GM18517 (cell line): ENCODE measurements around the gene PCCA.
"Not testable (repeated sequence)": the region's sequence is repeated elsewhere in the genome, so short reads cannot be mapped to it uniquely, and the experiment has no call there.

Experiments
- ATAC-seq: cut with Tn5 transposase; IDR thresholded peaks from one replicate; pipeline ENCODE4 v1.9.1; 2021; ENCODE audit warnings: mild to moderate bottlenecking, moderate library complexity; ENCODE audit not compliant: unreplicated experiment

The PCCA gene

DNA sequence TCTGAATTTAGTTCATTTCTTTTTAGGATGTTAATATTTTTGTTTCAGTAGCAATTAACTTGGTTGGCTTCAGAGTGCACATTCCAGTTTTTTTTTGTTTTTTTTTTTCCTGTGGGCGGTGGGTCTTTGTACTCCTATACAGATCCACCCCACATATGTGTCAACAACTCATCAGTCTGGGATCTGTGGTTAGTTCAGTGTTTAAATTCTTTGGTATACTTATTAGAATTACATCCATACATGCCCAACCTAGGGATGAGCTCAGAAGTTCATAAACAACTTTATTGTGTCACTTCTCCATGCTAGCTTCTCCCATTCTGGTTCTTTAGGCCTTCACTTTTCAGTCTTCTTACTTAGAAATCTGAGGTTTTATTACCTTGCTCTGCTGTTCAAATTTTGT is 50.9 kb downstream of the PCCA start:
- ATAC-seq: no peak

- no peak for ATAC-seq
These were observed 51.5 kb downstream of the PCCA start for GRCh38 chr13:100140441-100140840.

- ATAC-seq: not testable (repeated sequence)
These were observed 52.6 kb downstream of the PCCA start for GRCh38 chr13:100141461-100141961.

DNA sequence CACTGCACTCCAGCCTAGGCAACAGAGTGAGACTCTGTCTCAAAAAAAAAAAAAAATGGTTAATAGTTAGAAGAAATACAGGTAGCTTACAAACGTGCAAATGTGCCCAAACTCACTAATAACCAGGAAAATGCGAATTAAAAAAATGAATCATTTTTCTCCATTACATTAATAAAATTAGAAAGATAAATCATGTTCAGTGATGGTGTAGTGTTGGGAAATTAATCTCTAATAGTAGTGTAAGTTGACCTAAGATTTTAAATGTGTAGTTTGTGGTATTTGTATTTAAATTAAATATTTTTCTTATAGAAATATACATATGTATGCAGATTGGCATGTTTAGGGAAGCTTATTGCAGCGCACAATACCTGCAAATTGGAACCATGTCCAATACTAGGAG is 57.6 kb downstream of the PCCA start:
- ATAC-seq: no peak

DNA sequence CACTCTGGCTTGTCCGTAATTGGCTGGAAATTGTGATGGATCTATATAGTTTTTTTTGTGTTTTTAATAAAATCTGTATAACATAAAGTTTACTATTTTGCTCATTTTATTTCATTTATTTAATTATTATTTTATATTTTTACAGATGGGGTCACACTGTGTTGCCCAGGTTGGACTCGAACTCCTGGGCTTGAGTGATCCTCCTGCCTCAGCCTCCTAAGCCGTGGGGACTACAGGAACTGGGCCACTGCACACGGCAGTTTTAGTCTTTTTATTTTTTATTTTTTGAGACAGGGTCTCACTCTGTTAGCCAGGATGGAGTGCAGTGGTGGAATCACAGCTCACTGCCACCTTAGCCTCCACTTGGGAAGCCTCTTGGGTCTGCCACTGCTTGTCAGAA is 58.9 kb downstream of the PCCA start:
- no peak for ATAC-seq

DNA sequence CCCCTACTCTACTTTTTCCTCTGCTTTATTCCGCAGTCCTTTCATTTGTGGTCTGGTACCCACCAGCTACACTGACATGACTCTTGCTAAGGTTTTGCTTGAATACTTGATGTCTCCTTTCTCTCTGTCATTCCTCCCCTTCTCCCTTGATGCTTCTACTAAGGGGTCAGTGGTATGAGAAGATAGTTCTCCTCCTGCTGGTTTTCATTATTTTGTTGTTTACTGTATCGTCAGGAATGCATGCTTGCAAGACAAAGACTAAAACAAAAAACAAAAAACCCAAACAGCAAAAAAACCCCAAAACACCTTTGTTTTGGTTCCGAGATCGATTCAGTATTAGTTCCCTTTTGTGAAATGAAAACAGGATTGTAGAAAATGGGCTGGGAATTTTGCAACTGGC is 59.5 kb downstream of the PCCA start:
- ATAC-seq: no peak

DNA sequence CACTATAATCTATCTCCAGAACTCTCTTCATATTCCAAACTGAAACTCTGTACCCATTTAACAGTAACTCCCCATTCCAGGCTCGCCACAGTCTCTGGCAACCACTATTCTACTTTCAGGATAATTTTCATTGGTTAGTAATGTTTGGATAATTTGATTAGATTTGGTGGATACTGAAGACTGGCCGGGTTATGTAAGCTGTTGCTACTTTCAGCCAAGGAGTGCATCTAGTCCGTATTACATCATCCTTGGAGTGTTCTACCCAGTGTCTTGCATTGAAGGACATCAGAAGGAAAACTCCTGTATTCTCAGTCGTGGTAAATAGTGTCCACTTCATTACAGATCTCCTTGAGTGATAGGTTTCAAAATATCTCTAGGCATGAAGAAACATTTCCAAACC is 60.5 kb downstream of the PCCA start:
- no peak for ATAC-seq

GRCh38 chr13:100150711-100151110 is 61.8 kb downstream of the PCCA start:
- not testable (repeated sequence) for ATAC-seq

DNA sequence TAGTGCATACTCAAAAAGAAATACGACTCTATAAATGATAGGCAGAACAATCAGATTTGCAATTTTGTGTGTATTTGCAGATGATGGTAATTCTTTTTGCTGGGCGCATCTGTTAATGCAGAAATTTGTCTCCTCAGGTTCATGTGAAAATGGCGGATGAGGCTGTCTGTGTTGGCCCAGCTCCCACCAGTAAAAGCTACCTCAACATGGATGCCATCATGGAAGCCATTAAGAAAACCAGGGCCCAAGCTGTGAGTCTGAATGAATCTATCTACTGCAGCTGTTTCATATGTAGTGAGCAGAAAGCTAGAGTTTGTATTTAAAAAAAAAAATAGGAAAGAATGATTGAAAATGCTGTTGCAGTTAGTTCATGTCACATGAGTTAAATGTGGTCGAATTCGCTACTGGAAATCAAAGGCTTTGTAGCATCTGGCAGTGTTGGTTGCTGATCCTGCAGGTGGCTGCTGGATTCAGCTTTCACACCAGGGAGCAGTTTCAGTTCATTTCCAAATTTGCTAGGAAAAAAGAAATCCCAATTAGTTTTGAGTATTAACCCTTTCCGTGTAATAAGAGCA is 66.0 kb downstream of the PCCA start:
- ATAC-seq: no peak

GRCh38 chr13:100156788-100157187 is 67.9 kb downstream of the PCCA start:
- ATAC-seq: no peak

DNA sequence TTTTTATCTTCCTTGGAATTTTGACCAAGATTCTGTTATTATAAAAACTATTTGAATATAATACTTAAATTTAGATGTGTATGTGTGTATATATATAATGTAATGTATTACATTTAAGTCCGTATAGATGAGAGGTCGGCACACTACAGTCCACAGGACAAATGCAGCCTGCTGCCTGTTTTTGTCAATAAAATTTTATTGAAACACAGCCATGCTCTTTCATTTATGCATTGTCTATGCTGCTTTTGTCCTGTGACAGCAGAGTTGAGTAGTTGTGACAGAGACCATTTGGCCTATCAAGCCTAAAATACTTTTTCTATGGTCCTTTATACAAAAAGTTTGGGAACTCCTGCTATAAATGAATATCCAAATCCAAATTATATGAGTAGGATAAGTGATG is 69.7 kb downstream of the PCCA start:
- ATAC-seq: no peak

DNA sequence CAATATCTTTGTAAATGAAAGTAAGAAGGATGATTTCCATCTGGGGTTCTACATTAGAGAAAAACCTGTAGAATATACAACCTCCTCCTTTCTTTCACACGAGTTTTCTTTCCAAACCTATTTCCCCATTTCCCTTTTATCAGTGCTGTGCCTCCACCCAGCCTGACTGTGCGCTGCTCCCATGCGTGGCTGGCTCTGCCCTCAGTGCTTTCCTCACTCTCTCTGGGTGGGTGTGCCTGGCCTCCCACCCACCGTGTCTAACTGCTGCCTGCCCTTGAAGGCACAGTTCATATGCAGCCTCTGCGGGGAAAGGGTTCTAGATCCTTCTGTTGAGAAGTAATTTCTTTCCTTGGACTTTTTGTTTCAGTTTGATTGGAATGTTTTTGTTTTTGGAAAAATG is 70.7 kb downstream of the PCCA start:
- no peak for ATAC-seq

- no peak for ATAC-seq
These were observed 71.6 kb downstream of the PCCA start for GRCh38 chr13:100160450-100160849.

GRCh38 chr13:100163375-100163774 is 74.5 kb downstream of the PCCA start:
- ATAC-seq: no peak

GRCh38 chr13:100173203-100173602 is 84.3 kb downstream of the PCCA start:
- ATAC-seq: no peak

- ATAC-seq: not testable (repeated sequence)
These were observed 85.6 kb downstream of the PCCA start for GRCh38 chr13:100174455-100174854.

- no peak for ATAC-seq
These were observed 86.3 kb downstream of the PCCA start for GRCh38 chr13:100175078-100175802.

DNA sequence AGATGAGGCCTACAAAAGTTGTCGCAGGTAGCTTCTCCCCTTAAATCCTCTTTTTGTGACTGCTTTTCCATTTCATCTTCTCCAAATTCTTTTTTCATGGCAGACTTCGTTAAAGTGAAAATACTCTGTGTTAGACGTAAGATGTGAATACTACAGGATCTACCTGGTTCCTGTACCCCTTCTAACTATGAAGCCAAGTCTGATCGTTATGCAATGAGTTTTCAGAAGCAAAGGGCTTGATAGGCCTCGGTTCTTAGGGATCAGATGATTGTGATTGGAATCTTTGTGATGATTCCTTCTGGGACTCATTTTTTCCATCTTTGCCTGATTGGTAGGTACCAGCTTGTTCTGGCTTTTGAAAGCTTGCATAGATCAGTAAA is 86.9 kb downstream of the PCCA start:
- ATAC-seq: no peak

- ATAC-seq: no peak
These were observed 88.0 kb downstream of the PCCA start for GRCh38 chr13:100176801-100177400.

DNA sequence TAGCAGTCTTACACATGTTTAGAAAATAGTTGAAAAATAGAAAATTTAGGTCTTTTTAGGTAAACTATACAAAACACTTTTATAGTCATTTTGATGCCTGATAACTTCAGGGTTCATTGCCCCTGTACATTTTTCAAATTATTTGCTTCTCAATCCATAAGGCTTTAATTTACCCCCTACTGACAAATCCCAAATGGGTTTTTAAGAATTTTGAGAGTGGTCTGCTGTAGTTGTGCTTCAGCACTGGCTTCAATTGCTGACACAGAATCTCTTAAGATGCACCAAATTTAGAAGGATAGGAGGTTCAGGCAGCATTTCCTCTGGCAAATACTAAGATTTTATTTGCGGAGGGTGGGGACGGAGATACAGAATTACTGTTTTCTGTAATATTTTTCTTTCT is 89.4 kb downstream of the PCCA start:
- no peak for ATAC-seq

- ATAC-seq: no peak
These were observed 90.4 kb downstream of the PCCA start for GRCh38 chr13:100179276-100179675.

DNA sequence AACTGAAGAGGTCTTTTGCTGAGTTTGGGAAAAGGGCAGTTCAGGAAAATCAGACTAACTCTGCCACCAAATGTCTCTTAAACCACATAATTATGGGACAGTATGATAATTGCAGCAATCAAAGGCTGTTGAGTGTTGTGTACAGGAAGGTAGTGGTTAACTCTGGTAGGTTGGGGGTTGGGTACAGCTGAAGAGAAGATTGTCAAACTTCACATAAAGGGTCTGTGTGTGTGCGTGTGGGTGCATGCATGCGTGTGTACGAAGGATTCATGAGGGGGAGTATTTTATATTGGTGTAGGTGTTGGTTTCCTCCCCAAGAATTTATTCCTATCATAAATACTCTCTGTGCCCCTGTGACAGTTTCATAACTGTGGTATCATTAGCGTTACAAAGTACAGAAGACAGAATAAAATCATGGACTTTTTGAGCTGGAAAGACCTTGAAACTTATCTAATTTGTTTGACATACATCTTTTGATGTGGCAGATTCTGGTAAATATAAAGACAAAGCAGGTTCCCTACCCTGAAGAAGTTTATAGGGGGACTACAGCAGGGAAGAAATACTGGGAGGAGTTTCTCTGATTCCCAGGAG is 94.1 kb downstream of the PCCA start:
- ATAC-seq: no peak
